Measurements from ENCODE around the gene POFUT2.
A peak's percentile ranks its signal among the peaks of the same experiment; 100 is the strongest.

POFUT2 gene, protein sequence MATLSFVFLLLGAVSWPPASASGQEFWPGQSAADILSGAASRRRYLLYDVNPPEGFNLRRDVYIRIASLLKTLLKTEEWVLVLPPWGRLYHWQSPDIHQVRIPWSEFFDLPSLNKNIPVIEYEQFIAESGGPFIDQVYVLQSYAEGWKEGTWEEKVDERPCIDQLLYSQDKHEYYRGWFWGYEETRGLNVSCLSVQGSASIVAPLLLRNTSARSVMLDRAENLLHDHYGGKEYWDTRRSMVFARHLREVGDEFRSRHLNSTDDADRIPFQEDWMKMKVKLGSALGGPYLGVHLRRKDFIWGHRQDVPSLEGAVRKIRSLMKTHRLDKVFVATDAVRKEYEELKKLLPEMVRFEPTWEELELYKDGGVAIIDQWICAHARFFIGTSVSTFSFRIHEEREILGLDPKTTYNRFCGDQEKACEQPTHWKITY

DNA sequence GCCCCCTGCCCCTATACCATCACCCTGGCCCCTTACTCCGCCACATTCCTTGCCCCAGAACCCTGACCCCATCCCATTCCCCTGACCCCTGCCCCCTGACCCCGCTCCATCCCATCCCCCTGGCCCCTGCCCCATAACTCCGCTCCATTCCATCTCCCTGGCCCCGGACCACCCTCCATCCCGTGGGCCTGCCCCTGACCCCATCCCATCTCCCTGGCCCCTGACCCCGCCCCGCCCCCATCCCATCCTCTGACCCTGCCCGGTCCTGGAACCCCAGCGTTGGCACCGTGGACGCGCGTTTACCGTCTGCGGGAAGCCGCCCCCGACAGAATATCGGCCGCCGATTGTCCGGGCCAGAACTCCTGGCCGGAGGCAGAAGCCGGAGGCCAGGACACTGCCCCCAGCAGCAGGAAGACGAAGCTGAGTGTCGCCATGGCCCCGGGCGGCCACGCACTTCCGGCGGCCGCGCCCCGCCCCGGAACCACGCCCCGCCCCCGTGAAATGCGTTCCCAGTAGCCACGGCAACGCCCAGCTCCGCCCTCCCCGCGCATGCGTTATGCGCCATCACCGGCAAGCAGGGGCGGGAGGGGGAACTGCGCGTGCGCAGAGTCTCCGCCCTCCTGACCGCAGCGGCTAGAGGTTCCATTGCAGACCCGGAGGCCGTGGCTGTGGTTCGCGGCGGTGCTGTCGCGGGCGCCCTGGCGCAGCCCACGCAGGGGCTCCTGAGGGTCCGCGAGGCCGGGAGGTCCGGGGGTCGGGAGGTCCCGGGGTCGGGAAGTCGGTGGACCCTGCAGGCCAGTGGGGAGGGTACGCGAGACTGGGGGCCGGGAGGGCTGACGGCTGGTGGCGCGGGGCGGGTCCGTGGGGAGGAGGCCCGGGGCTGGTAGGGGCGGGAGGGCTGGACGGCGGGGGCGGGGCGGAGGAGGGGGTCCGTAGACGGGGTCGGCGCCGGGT, at the start of gene POFUT2:
POFUT2 (minus strand) TSS at position 458 of the 954 bp plus-strand sequence; CDS start at position 434, 24 bp downstream.
- peak; percentile 98 for DNase-seq (ENCODE audit: low spot score)

DNA sequence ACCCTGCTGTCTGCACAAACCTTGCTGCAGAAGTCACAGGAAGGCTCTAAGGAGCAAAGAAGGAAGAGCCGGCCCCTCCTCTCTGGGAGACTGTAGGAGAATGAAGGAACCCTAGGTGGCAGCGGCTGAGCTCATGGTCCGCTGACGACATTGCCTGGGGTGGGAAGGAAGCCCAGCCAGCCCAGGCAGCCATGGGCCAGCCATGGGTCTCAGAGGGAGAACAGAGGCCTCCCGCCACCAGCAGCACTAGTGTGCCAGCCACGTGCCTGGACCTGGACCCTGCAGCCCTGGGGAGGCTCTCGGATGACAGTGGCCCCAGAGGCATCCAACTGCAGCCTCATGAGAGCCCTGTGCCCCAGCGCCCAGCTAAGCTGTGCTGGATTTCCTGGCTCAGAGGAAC, 49.2 kb upstream of the POFUT2 start:
- DNase-seq (ENCODE audit: low spot score): no peak

DNA sequence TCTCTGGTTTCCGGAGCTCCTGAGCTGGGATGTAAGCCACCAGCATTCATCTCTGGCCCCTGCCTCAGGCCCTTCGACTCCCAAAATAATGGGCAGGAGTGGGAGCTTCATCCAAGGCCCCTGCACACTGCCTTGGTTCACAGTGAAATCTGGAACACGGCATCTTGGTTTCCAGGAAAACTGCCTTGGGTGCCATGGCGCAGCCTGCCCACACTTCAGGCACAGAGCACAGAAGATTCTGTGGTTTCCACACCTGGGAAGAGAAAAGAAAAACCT, 48.8 kb upstream of the POFUT2 start:
- DNase-seq (ENCODE audit: low spot score): no peak

DNA sequence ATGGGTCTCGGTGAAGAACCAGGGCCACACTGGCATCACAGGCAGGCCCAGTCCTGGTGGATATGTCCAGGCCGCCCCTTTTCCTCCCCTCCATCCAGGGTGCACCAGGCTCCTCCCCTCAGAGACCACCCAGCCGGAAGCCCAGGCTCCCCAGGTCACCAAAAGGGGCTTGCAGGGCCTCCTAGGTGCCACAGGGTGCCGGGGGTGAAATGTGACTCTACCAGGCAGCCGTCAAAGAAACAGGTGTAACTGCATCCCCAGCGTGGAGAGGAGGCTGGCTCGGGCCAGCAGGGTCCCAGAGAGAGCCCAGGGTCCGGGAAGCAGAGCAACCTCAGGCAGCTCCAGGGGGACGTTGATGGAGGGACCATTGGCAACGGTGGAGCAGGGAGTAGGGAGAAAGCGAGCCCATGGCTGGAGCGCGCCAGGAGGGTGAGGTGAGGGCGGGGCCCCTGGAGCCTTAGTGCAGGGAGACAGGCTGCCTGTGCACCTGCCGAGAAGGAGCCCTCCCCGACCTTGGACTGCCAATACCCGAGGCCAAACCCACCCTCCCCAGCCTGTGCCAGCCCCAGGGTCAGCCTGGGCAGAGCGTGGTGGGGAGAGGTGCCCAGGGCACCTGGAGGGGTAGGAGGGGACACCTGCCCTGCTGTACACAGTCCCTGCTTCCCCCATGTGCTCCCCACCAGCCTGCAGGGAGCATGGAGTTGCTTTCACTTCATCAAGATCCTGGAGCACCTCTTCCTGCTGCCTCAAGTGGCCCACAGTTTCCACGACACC, 48.3 kb upstream of the POFUT2 start:
- DNase-seq (ENCODE audit: low spot score): no peak

DNA sequence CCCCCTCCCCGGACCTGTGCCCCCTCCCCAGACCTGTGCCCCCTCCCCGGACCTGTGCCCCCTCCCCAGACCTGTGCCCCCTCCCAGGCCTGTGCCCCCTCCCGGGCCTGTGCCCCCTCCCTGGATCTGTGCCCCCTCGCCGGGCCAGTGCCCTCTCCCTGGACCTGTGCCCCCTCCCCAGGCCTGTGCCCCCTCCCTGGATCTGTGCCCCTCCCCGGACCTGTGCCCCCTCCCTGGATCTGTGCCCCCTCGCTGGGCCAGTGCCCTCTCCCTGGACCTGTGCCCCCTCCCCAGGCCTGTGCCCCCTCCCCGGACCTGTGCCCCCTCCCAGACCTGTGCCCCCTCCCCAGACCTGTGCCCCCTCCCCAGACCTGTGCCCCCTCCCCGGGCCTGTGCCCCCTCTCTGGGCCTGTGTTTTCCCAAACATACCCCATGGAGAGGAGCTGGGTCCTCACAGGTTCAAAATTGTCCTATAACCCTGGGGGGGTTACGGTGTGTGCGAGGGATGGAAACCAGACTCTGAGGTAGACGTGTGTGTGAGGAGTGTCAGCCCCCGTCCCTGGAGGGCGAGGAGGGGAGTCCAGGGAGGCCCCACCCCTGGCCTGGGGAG, 47.6 kb upstream of the POFUT2 start:
- DNase-seq (ENCODE audit: low spot score): no peak

DNA sequence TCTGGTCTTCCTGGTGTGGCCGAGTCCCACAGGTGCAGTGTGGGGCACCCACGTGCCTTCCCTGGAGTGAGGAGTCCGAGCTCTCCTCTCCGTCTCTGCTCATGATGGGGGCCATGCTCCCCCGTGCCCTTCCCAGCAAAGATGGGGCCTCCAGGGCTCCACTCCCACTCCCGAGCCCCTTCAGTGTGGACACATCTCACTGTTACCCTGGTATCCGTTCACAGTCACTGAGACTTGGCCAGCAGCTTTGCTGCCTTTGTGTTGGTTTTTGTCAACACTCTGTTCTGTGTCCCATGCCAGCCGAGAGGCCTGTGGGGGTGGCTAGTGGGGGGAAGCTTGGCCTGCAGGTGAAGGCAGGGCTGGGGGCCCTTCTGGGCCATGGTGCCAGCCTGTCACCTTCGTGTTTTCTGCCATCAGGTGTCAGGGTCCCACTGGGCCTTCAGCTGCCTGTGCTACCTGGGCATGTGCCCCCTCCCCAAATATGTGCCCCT, 46.9 kb upstream of the POFUT2 start:
- no peak for DNase-seq (ENCODE audit: low spot score)

DNA sequence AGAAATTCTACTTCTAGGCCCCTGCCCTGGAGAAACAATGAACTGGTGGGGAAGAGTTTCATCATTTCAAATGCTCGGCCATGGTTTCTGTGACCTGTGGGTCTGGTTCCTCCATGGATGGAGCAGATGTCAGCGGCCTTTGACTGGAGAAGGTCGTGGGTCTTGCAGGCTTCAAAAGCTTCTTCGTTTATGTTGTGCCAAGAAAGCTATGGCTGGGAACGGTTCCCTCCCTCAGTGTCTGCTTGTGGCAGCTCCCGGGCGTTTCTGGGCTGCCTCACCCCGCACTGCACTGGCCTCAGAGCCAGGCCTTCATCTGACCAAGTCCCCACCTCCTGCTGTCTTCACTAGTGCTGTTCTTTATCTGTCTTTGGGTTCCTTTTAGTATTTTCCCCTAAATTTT, 46.4 kb upstream of the POFUT2 start:
- DNase-seq (ENCODE audit: low spot score): no peak

DNA sequence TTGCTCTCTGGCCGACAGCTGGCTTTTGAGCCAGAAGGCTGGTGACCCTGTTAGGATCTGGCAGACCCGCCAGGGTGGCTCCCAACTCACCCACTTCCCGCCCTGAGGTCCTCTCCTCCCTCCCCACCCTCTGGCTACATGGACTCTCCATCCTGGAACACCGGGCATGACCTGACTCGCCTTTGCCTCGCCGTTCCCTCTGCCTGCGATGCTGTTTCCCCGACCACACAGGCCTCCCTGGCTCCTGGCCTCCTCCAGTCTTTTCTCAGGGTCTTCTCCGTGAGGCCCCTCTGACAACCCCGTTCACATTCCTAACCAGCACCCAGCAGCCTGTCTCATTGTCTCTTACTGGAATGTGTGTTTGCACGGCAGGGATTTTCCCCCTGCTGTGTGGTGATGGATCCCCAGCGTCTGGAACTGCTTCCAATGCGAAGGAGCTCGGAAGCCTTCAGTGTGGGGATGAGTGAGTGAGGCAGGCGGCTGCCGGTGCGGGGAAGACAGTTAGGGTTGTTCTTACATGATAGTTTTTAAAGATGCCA, 46.0 kb upstream of the POFUT2 start:
- DNase-seq (ENCODE audit: low spot score): no peak

DNA sequence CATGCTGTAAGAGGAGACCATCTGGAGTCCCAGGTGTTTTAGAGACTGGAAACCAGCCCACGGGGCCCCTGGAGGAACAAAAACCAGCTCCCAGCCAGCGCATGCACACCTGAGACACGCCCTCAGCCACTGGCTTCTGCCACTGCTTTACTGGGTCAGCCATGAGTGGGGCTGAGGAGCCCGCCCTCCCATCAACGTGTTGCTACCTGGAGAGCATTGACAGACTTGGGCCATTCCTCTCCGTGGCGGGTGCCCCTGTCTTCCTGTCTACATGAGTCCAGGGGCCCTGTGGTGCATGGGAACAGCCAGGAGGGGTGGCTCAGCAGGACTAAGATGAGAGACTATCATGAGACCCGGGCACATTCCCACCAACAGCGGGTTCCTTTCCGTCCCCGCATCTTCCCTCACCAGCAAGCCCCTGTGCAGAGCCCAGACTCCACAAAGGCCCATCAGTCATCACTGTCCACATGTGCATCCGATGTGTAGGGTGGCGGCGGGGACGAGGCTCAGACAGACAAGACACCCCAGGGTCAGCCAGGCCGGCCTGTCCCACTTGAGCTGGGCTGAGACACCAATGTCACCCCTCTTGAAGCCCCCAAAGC, 45.4 kb upstream of the POFUT2 start:
- DNase-seq (ENCODE audit: low spot score): no peak

DNA sequence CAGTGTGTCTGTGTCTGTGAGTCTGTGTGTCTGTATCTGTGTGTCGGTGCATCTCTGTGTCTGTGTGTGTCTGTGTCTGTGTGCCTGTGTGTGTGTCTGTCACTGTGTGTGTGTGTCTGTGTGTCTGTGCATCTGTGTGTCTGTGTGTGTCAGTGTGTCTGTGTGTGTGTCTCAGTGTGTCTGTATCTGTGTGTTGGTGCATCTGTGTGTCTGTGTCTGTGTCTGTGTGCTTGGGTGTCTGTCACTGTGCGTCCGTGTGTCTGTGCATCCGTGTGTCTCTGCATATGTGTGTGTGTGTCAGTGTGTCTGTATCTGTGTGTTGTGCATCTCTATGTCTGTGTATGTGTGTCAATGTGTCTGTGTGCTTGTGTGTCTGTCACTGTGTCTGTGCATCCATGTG, 44.7 kb upstream of the POFUT2 start:
- DNase-seq (ENCODE audit: low spot score): no peak

DNA sequence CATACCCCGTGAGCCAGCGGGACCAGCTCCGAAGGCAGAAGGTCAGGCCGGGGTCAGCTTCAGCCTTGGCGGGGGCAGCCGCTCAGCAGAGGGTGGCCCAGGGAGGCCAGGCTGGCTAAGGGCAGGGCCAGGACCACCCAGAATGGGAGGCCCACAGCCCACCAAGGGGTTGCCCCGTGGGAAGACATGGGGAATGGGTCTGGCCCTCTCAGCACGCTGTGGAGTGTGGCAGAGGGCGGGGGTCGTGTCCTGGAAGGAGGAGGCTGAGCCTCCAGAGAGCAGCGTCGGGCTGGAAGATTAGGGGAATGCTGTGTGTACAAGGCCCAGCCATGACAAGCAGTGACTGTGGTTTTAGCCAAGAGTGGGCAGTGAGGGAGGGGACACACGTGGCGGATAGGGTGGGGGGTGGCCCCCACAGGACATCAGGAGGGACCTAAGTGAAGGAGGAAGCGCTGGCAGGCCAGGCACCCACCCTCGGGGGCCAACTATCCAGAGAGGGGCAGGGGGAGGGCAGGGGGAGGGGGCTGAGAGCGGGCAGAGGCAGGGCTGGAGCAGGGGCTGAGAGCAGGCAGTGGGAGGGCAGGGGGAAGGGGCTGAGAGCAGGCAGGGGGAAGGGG, 43.9 kb upstream of the POFUT2 start:
- no peak for DNase-seq (ENCODE audit: low spot score)

DNA sequence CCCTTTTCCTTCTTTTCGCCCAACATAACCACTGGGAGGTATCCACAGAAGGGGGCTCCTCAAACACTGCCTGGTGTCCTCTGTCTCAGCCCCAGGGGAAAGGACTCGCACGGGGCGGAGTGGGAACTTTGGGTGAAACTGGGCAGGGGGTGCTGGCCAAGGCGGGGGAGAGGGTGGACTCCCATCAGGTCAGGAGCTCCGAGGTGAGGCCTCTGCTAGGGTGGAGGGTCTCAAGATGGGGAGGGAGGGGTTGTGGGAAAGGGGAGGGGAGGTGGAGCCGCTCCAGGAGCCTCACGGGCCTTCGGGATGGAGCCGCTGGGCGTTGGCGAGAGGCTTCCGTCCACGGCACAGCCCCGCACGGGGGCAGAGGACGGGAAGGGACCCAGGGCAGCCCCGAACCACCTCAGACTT, 43.2 kb upstream of the POFUT2 start:
- no peak for DNase-seq (ENCODE audit: low spot score)

DNA sequence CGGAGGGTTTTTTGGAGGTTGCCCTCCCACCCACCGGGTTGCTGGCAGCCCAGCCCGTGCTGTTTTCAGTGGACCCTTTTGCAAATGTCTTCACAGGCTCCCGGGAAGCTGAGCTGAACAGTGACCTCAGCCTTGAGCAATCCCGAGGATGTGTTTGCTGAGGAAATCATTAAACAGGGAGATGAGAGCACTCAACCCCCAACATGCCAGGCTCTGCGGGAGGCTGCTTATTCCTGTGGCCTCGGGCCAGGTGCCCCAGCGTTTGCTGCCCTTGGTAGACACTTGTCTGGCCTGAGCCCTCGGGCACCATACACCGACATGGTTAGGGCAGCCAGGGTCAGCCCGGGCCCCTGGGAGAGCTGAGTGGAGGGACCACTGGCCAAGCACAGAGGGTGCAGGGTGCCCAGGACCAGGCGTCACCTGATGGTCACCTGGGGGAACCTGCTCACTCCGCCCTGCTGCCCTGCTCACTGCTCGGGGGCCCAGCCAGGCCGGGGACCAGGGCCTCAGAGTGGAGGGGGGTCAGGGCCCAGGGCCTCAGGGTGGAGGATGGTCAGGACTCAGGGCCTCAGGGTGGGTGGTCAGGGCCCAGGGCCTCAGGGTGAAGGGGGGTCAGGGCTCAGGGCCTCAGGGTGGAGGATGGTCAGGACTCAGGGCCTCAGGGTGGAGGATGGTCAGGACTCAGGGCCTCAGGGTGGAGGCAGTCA, 42.5 kb upstream of the POFUT2 start:
- no peak for DNase-seq (ENCODE audit: low spot score)

DNA sequence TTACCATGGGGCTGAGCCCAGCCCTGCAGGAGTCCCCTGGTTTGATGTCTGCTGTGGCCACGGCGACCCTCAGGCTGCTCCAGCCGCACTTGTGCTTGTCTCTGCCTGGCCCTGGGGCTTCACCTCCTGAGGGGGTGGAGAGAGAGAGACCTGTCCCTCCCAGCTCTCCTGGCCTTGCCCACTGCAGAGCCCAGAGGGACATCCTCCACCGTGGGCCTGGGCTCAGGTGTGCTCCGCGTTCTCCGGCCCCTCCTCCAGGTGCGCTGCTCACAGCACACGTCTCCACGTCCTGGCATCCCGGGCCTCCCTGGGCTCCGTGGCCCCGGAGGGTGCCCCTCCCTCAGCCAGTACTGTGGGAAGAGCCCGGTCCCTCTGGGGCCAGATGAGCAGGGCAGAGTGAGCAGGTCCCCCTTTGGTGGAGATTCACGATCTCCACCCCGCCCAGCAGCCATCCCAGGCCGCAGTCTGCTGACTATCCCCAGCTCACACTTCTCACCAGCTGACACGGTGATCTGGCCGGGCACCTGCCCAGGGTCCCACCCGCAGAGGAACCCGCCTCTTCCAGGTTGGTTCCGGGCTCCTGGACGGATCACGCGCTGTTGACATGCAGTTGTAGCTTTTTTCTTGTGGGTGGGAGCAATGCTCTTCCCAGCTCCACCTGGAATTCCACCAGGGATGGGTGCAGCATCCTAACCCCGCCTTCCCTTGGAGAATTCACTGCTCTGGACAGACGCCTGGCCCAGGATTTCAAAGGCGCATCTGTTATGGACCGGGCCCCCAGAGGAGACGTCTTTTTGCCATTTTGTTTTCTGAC, 41.8 kb upstream of the POFUT2 start:
- no peak for DNase-seq (ENCODE audit: low spot score)

DNA sequence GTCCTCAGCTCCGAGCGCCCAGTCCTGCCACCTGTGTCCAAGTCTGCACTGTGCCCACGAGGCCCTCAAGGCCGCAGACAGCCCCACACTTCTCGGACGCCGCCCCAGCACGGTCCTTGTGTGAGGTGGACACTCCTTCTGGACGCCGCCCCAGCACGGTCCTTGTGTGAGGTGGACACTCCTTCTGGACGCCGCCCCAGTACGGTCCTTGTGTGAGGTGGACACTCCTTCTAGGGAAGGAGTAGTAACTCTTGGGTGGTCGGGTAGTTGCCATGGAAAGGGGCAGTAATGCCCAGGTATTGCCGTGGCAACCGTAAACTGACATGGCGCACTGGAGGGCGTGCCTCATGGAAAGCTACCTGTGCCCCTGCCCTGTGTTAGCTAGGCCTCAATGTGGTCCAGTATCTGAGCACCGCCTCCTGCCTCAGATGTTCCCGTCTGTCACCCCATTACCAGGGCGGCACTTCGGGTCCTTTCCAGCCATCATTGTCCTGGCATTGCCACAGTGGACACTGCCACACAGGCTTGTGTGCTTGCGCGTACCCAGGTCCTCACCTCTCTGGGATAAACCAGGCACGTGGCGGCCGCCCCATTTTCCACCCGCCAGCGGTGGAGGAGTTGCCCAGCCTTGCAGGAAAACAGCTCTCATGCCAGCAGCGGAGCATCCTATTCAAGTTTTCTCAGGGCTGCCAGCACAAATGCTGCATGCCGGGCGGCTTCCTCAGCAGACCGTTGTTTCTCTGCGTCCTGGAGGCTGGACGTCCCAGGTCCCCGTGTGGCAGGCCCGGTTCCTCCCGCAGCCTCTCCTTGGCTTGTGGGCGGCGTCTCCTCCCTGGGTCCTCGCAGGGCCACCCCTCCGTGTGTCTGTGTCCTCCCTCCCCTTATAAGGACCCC, 40.8 kb upstream of the POFUT2 start:
- DNase-seq (ENCODE audit: low spot score): no peak

DNA sequence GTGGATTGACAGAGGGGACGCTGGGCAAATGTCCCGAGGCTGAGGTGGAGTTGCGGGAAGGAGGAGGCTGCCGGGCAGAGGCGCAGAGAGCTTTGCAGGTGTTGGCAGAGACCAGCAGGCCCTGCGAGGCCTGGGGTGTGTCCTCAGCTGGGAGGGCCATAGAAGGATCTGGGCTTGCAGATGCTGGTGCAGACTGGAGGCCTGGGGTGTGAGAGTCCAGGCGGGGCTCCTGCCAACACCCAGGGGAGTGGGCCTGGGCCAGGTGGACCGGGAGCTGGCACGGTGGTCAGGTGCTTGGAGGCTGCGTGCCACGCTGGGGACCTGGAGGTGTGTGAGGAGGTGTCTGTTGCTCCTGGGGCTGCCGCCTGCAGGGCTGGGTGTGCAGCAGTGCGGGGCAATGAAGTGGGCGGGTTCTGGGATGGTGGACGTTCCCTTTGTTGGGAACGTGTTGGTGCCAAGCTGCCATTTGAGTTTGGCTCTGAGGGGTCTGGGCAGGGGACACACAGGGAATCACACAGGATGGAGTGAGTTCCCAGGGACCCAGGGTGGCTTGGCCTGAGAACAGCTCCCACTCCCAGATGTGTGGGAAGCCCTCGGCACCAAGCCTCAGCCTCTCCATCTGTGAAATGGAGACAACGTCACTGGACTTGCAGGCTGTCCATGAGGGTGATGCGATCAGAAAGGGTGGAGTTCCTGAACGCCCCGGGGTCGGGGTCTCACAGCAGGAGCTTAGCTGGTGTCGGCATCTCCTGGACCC, 39.9 kb upstream of the POFUT2 start:
- DNase-seq (ENCODE audit: low spot score): no peak

DNA sequence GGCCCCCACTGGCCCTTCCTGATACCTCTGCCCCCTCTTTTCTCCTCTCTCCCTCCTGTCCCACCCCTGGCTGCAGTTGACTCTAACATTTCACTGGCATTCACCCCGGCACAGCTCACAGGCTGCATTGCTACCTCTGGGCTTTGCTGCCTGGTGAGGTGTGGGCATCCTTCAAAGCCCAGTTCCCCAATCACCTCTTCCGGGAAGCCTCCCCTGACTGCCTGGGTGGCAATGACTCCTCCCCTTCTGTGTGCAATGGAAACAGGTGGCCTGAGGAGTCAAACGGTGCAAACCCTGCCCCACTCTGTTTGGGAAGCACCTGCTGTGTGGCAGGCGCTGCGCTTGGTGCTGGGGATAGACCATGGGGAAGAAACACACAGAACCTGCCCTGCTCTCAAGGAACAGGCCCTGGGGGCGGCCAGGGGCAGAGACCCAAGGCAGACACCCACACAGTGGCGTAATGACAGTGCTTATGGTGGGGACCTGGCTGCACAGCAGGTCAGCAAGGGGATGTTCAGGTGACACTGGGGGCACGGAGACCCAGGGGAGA, 39.3 kb upstream of the POFUT2 start:
- DNase-seq (ENCODE audit: low spot score): no peak
